Chondrocyte (in vitro differentiated cells): ENCODE data around the gene BMPR2. TPM values are rescaled to one million over a fixed set of nuclear protein-coding genes. Genes with fewer than 3 reads are reported as not detected.

ENCODE experiments used
- DNase-seq: peaks from one replicate; pipeline ENCODE4 v3.0.0; 2021; ENCODE audit warnings: mixed read lengths, low spot score
- H3K27ac Mint-ChIP-seq: one replicate; pipeline ENCODE4 v1.8.0; 2021; ENCODE audit warnings: mild to moderate bottlenecking, moderate library complexity, mixed read lengths; ENCODE audit not compliant: unreplicated experiment
- H3K27me3 Mint-ChIP-seq: 2 replicates; pipeline ENCODE4 v1.8.0; 2021; ENCODE audit warnings: low read depth, mixed read lengths
- H3K36me3 Mint-ChIP-seq: 2 replicates; pipeline ENCODE4 v1.8.0; 2021; ENCODE audit warnings: low read depth, mixed read lengths
- H3K4me1 Mint-ChIP-seq: 2 replicates; pipeline ENCODE4 v1.8.0; 2021; ENCODE audit warnings: low read depth, mild to moderate bottlenecking, mixed read lengths
- H3K4me3 Mint-ChIP-seq: one replicate; pipeline ENCODE4 v1.8.0; 2021; ENCODE audit warnings: mild to moderate bottlenecking, moderate library complexity, mixed read lengths; ENCODE audit not compliant: unreplicated experiment
- H3K9me3 Mint-ChIP-seq: 2 replicates; pipeline ENCODE4 v1.8.0; 2021; ENCODE audit warnings: low read depth, mixed read lengths
- CTCF ChIP-seq: fragments of 200-600 bp; sonication (generic); IDR thresholded peaks from 2 replicates; pipeline ENCODE4 v1.5.0; 2021; ENCODE audit warnings: antibody characterized with exemption, mild to moderate bottlenecking, moderate library complexity
- total RNA-seq: library from RNA; stranded (reverse); gene quantifications from 3 replicates; pipeline ENCODE4 v1.2.1, GENCODE V29; 2021

BMPR2 gene
- total RNA-seq, 1 donor from 2014 or later = 92.0 TPM

GRCh38 chr2:202410092-202410491 lies 34.0 kb downstream of the BMPR2 start:
- TF ChIP-seq CTCF = no peak
- H3K36me3 Mint-ChIP-seq = no peaks in the 10 kb centered on the region
- no peaks in the 10 kb centered on the region for H3K9me3 Mint-ChIP-seq
- H3K4me1 Mint-ChIP-seq = peaks cover 40% of the 10 kb centered on the region
- no peaks in the 10 kb centered on the region for H3K27me3 Mint-ChIP-seq
- no peak overlapping the region for H3K27ac Mint-ChIP-seq
- no peak overlapping the region for H3K4me3 Mint-ChIP-seq
- no peak for DNase-seq

- Mint-ChIP-seq H3K36me3 (peaks cover 2% of the 10 kb centered on the region), H3K27ac (no peak overlapping the region), H3K9me3 (peaks cover 3% of the 10 kb centered on the region), H3K4me1 (peaks cover 37% of the 10 kb centered on the region), H3K4me3 (no peak overlapping the region), H3K27me3 (no peaks in the 10 kb centered on the region)
- DNase-seq = no peak
- TF ChIP-seq CTCF = no peak
Observed at GRCh38 chr2:202411097-202411496, 35.0 kb downstream of the BMPR2 start.

GRCh38 chr2:202418027-202418426 lies 41.9 kb downstream of the BMPR2 start:
- peaks cover 3% of the 10 kb centered on the region for H3K9me3 Mint-ChIP-seq
- no peaks in the 10 kb centered on the region for H3K27me3 Mint-ChIP-seq
- no peak overlapping the region for H3K4me3 Mint-ChIP-seq
- peaks cover 2% of the 10 kb centered on the region for H3K36me3 Mint-ChIP-seq
- DNase-seq = no peak
- H3K4me1 Mint-ChIP-seq = peaks cover 43% of the 10 kb centered on the region
- peak overlapping the region; percentile 83 for H3K27ac Mint-ChIP-seq
- no peak for TF ChIP-seq CTCF

GRCh38 chr2:202418511-202418910 lies 42.4 kb downstream of the BMPR2 start:
- peaks cover 46% of the 10 kb centered on the region for H3K4me1 Mint-ChIP-seq
- no peak for DNase-seq
- H3K4me3 Mint-ChIP-seq = no peak overlapping the region
- TF ChIP-seq CTCF = no peak
- peak overlapping the region; percentile 83 for H3K27ac Mint-ChIP-seq
- peaks cover 3% of the 10 kb centered on the region for H3K9me3 Mint-ChIP-seq
- H3K27me3 Mint-ChIP-seq = no peaks in the 10 kb centered on the region
- H3K36me3 Mint-ChIP-seq = peaks cover 2% of the 10 kb centered on the region

GRCh38 chr2:202423139-202423538 lies 47.0 kb downstream of the BMPR2 start:
- H3K4me1 Mint-ChIP-seq = peaks cover 47% of the 10 kb centered on the region
- no peak for TF ChIP-seq CTCF
- no peak for DNase-seq
- peaks cover 3% of the 10 kb centered on the region for H3K36me3 Mint-ChIP-seq
- no peak overlapping the region for H3K27ac Mint-ChIP-seq
- no peaks in the 10 kb centered on the region for H3K9me3 Mint-ChIP-seq
- H3K27me3 Mint-ChIP-seq = no peaks in the 10 kb centered on the region
- H3K4me3 Mint-ChIP-seq = no peak overlapping the region
